ENCODE results near the gene ABLIM3. TPM values are rescaled to one million over a fixed set of nuclear protein-coding genes. Genes with fewer than 3 reads are reported as not detected.
A peak's percentile ranks its signal among the peaks of the same experiment; 100 is the strongest.

Gene ABLIM3
- total RNA-seq, 1 experiment from 2014 or later: 25.1 TPM

GRCh38 chr5:149133795-149134777 lies 7.2 kb upstream of the ABLIM3 start:
- peak; percentile 99 for DNase-seq (ENCODE audit: low read depth)

- peak; percentile 65 for DNase-seq (ENCODE audit: low read depth)
These were observed 6.4 kb upstream of the ABLIM3 start for GRCh38 chr5:149134778-149135500.

- DNase-seq (ENCODE audit: low read depth): peak; percentile 65
These were observed 5.6 kb upstream of the ABLIM3 start for GRCh38 chr5:149135536-149136201.

GRCh38 chr5:149138182-149138923 lies 2.9 kb upstream of the ABLIM3 start:
- DNase-seq (ENCODE audit: low read depth): no peak

- no peak for DNase-seq (ENCODE audit: low read depth)
These were observed 893 bp upstream of the ABLIM3 start for GRCh38 chr5:149140197-149141002.

- peak; percentile 48 for DNase-seq (ENCODE audit: low read depth)
These were observed 911 bp downstream of the ABLIM3 start for GRCh38 chr5:149141957-149142851.

- DNase-seq (ENCODE audit: low read depth): no peak
These were observed 2.2 kb downstream of the ABLIM3 start for GRCh38 chr5:149143470-149143869.

- no peak for DNase-seq (ENCODE audit: low read depth)
These were observed 3.3 kb downstream of the ABLIM3 start for GRCh38 chr5:149144637-149145036.

- no peak for DNase-seq (ENCODE audit: low read depth)
These were observed 3.8 kb downstream of the ABLIM3 start for GRCh38 chr5:149145138-149145537.

GRCh38 chr5:149147676-149148075 lies 6.4 kb downstream of the ABLIM3 start:
- DNase-seq (ENCODE audit: low read depth): no peak

- DNase-seq (ENCODE audit: low read depth): no peak
These were observed 8.6 kb downstream of the ABLIM3 start for GRCh38 chr5:149149942-149150341.

- peak; percentile 59 for DNase-seq (ENCODE audit: low read depth)
These were observed 9.2 kb downstream of the ABLIM3 start for GRCh38 chr5:149150457-149150856.

GRCh38 chr5:149151717-149152116 lies 10.4 kb downstream of the ABLIM3 start:
- DNase-seq (ENCODE audit: low read depth): no peak

GRCh38 chr5:149152317-149152746 lies 11.0 kb downstream of the ABLIM3 start:
- DNase-seq (ENCODE audit: low read depth): no peak

- DNase-seq (ENCODE audit: low read depth): no peak
These were observed 12.0 kb downstream of the ABLIM3 start for GRCh38 chr5:149153193-149153750.

GRCh38 chr5:149153751-149154610 lies 12.7 kb downstream of the ABLIM3 start:
- peak; percentile 74 for DNase-seq (ENCODE audit: low read depth)

GRCh38 chr5:149154650-149155049 lies 13.4 kb downstream of the ABLIM3 start:
- no peak for DNase-seq (ENCODE audit: low read depth)

- DNase-seq (ENCODE audit: low read depth): no peak
These were observed 15.3 kb downstream of the ABLIM3 start for GRCh38 chr5:149156435-149157083.

All from RPMI7951 (cell line).